H9 (cell line): ENCODE data around the gene RNF183. TPM values are rescaled to one million over a fixed set of nuclear protein-coding genes. Genes with fewer than 3 reads are reported as not detected.

ENCODE experiments used
- DNase-seq: peaks from one replicate; pipeline ENCODE4 v3.0.0-alpha.2; 2017
- H2AFZ ChIP-seq: one replicate; pipeline ENCODE4 v1.6.1; 2013; ENCODE audit warnings: mild to moderate bottlenecking, low read length, control low read depth, moderate library complexity
- H2AK5ac ChIP-seq: 2 replicates; pipeline ENCODE4 v1.6.1; 2013; ENCODE audit warnings: low read length, control low read depth, mixed read lengths; ENCODE audit not compliant: insufficient read length
- H2BK120ac ChIP-seq: one replicate; pipeline ENCODE4 v1.6.1; 2013; ENCODE audit warnings: low read depth, mild to moderate bottlenecking, low read length, control low read depth, inconsistent platforms; ENCODE audit not compliant: poor library complexity, severe bottlenecking
- H2BK12ac ChIP-seq: 2 replicates; pipeline ENCODE4 v1.6.1; 2013; ENCODE audit warnings: low read length, control low read depth, mixed read lengths, low read depth; ENCODE audit not compliant: insufficient read length
- H2BK15ac ChIP-seq: 2 replicates; pipeline ENCODE4 v1.6.1; 2013; ENCODE audit warnings: low read depth, low read length, control low read depth
- H2BK20ac ChIP-seq: one replicate; pipeline ENCODE4 v1.6.1; 2013; ENCODE audit warnings: low read depth, mild to moderate bottlenecking, low read length, control low read depth, inconsistent platforms; ENCODE audit not compliant: poor library complexity, severe bottlenecking
- H2BK5ac ChIP-seq: 2 replicates; pipeline ENCODE4 v1.6.1; 2013; ENCODE audit warnings: low read length, control low read depth, mixed read lengths; ENCODE audit not compliant: insufficient read length
- H3K14ac ChIP-seq: 2 replicates; pipeline ENCODE4 v1.6.1; 2013; ENCODE audit warnings: low read length, control low read depth; ENCODE audit not compliant: insufficient read depth
- H3K18ac ChIP-seq: 2 replicates; pipeline ENCODE4 v1.6.1; 2013; ENCODE audit warnings: low read depth, mild to moderate bottlenecking, mixed read lengths, low read length, control low read depth; ENCODE audit not compliant: insufficient read length
- H3K23ac ChIP-seq: 2 replicates; pipeline ENCODE4 v1.6.1; 2013; ENCODE audit warnings: low read length, control low read depth, mixed read lengths, low read depth; ENCODE audit not compliant: insufficient read length
- H3K23me2 ChIP-seq: 2 replicates; pipeline ENCODE4 v1.6.1; 2013; ENCODE audit warnings: low read depth, mild to moderate bottlenecking, mixed read lengths, low read length, control low read depth; ENCODE audit not compliant: insufficient read length, poor library complexity, severe bottlenecking
- H3K27ac ChIP-seq: 2 replicates; pipeline ENCODE4 v1.5.1; 2013; ENCODE audit warnings: low read length, control low read depth, mixed read lengths, low read depth; ENCODE audit not compliant: insufficient read length
- H3K27me3 ChIP-seq: 2 replicates; pipeline ENCODE4 v1.6.1; 2013; ENCODE audit warnings: low read length, control low read depth, inconsistent platforms; ENCODE audit not compliant: insufficient read depth
- H3K4ac ChIP-seq: 2 replicates; pipeline ENCODE4 v1.6.1; 2013; ENCODE audit warnings: low read depth, mild to moderate bottlenecking, control low read depth, inconsistent platforms, low read length, moderate library complexity
- H3K4me1 ChIP-seq: 2 replicates; pipeline ENCODE4 v1.6.1; 2013; ENCODE audit warnings: low read length, control low read depth, inconsistent platforms; ENCODE audit not compliant: insufficient read depth
- H3K4me2 ChIP-seq: 2 replicates; pipeline ENCODE4 v1.6.1; 2013; ENCODE audit warnings: low read length, control low read depth, mixed read lengths; ENCODE audit not compliant: insufficient read length, insufficient read depth
- H3K56ac ChIP-seq: 2 replicates; pipeline ENCODE4 v1.6.1; 2013; ENCODE audit warnings: low read depth, mild to moderate bottlenecking, mixed read lengths, low read length, control low read depth; ENCODE audit not compliant: insufficient read length
- H3K79me1 ChIP-seq: 2 replicates; pipeline ENCODE4 v1.6.1; 2013; ENCODE audit warnings: low read depth, mild to moderate bottlenecking, moderate library complexity, low read length, control low read depth, inconsistent platforms; ENCODE audit not compliant: insufficient read depth, poor library complexity, severe bottlenecking
- H3K79me2 ChIP-seq: 2 replicates; pipeline ENCODE4 v1.6.1; 2013; ENCODE audit warnings: low read length, control low read depth, inconsistent platforms; ENCODE audit not compliant: insufficient read depth
- H3K9ac ChIP-seq: 2 replicates; pipeline ENCODE4 v1.6.1; 2013; ENCODE audit warnings: low read length, control low read depth, mixed read lengths; ENCODE audit not compliant: insufficient read length; ENCODE audit errors: extremely low read depth
- H3K9me3 ChIP-seq: one replicate; pipeline ENCODE4 v1.6.1; 2013; ENCODE audit warnings: low read depth, low read length, inconsistent platforms; ENCODE audit not compliant: control insufficient read depth
- H3T11ph ChIP-seq: one replicate; pipeline ENCODE4 v1.6.1; 2013; ENCODE audit warnings: mild to moderate bottlenecking, low read length, control low read depth, inconsistent platforms
- H4K20me1 ChIP-seq: one replicate; pipeline ENCODE4 v1.6.1; 2013; ENCODE audit not compliant: control insufficient read depth, insufficient read length, insufficient read depth
- H4K5ac ChIP-seq: 2 replicates; pipeline ENCODE4 v1.6.1; 2013; ENCODE audit warnings: low read depth, mild to moderate bottlenecking, mixed read lengths, low read length, control low read depth; ENCODE audit not compliant: insufficient read length
- H4K8ac ChIP-seq: replicated peaks from 2 replicates; pipeline ENCODE4 v1.6.1; 2013; ENCODE audit warnings: low read length, control low read depth, mixed read lengths, low read depth; ENCODE audit not compliant: insufficient read length
- H4K91ac ChIP-seq: 2 replicates; pipeline ENCODE4 v1.6.1; 2013; ENCODE audit warnings: low read depth, mild to moderate bottlenecking, moderate library complexity, mixed read lengths, low read length, control low read depth; ENCODE audit not compliant: insufficient read length
- H3K27ac Mint-ChIP-seq, 3 experiments: 2 replicates in 2 of 3; 3 replicates in 1 of 3; pipeline ENCODE4 v1.8.0; 2020 to 2021; ENCODE audit warnings: mixed read lengths in 3 of 3, mild to moderate bottlenecking in 1 of 3, moderate library complexity in 1 of 3
- H3K27me3 Mint-ChIP-seq: 2 replicates; pipeline ENCODE4 v1.8.0; 2021; ENCODE audit warnings: low read depth, mild to moderate bottlenecking, moderate library complexity, mixed read lengths
- H3K36me3 Mint-ChIP-seq, 3 experiments: 2 replicates in 2 of 3; 3 replicates in 1 of 3; pipeline ENCODE4 v1.8.0; 2020 to 2021; ENCODE audit warnings: low read depth in 3 of 3, mixed read lengths in 3 of 3; ENCODE audit not compliant: insufficient read depth in 1 of 3
- H3K4me1 Mint-ChIP-seq, 2 experiments: 2 replicates each; pipeline ENCODE4 v1.8.0; 2020; ENCODE audit warnings: mixed read lengths in 2 of 2
- H3K4me3 Mint-ChIP-seq, 2 experiments: 2 replicates in 1 of 2; 3 replicates in 1 of 2; pipeline ENCODE4 v1.8.0; 2020 to 2021; ENCODE audit warnings: mild to moderate bottlenecking in 2 of 2, mixed read lengths in 2 of 2, moderate library complexity in 1 of 2
- H3K9me3 Mint-ChIP-seq, 2 experiments: 2 replicates in 1 of 2; 3 replicates in 1 of 2; pipeline ENCODE4 v1.8.0; 2020; ENCODE audit warnings: mild to moderate bottlenecking in 2 of 2, mixed read lengths in 2 of 2, moderate library complexity in 1 of 2
- WGBS: extraction: QIAGEN DNeasy Blood & Tissue Kit; methylation state at CpG from one replicate; pipeline ENCODE4 v1.1.7; 2013; ENCODE audit warnings: missing lambda C conversion rate, low lambda C conversion rate, mixed read lengths; ENCODE audit not compliant: insufficient read length; ENCODE audit errors: extremely low coverage; 5-methylcytosine and 5-hydroxymethylcytosine counted together
- total RNA-seq: library from RNA; stranded (reverse); gene quantifications from 2 replicates; pipeline ENCODE4 v1.2.1, GENCODE V29; 2021
- TF ChIP-seq, protein P1 (sequence below): fragments of 200-600 bp; sonication (generic); conservative IDR thresholded peaks from 3 replicates; pipeline ENCODE4 v1.8.0; 2021; ENCODE audit warnings: antibody characterized with exemption, mild to moderate bottlenecking

RNF183 gene
- total RNA-seq, 1 experiment from 2014 or later: 0.33 TPM

DNA sequence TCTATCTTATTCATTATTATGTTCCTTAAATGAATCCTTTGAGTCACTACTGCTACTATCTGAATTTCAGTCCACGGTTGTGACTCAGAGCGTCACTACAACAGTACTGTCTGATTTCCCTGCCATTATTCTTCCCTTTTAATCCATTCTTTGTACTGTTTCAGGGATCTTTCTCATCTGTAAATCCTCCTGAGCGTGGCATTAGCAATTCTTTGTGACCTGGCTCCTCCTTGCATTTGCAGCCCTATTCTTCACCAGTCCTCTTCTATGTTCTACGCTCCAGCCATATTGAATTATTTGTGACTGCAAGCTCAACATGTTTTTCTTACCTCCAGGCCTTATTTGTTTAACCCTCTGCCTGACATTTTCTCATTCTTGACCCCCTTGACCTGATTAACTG is 21.8 kb downstream of the RNF183 start:
- no peak overlapping the region for H3K56ac ChIP-seq
- H3K27ac Mint-ChIP-seq: no peak overlapping the region

More for the DNA sequence above, 21.8 kb downstream of the RNF183 start:
- Histone ChIP-seq H4K20me1 (no peaks in the 10 kb centered on the region), H4K91ac (no peak overlapping the region), H3K79me1 (no peaks in the 10 kb centered on the region), H2BK15ac (no peak overlapping the region), H2BK20ac (no peak overlapping the region), H3T11ph (no peak overlapping the region), H3K27ac (no peak overlapping the region), H4K5ac (no peak overlapping the region), H3K9me3 (no peaks in the 10 kb centered on the region), H2BK12ac (no peak overlapping the region), H2BK120ac (no peak overlapping the region), H4K8ac (no peak overlapping the region), H2BK5ac (no peak overlapping the region), H3K14ac (no peak overlapping the region), H3K4me2 (no peak overlapping the region), H3K27me3 (no peaks in the 10 kb centered on the region), H2AK5ac (no peak overlapping the region), H3K23me2 (peaks cover 1% of the 10 kb centered on the region), H3K4me1 (no peaks in the 10 kb centered on the region; the same call in 1 of the 2 replicates), H3K4ac (no peak overlapping the region), H2AFZ (no peak overlapping the region), H3K18ac (no peak overlapping the region), H3K9ac (no peak overlapping the region), H3K23ac (no peak overlapping the region), H3K79me2 (peaks cover under 1% of the 10 kb centered on the region)
- TF ChIP-seq, protein P1, sequence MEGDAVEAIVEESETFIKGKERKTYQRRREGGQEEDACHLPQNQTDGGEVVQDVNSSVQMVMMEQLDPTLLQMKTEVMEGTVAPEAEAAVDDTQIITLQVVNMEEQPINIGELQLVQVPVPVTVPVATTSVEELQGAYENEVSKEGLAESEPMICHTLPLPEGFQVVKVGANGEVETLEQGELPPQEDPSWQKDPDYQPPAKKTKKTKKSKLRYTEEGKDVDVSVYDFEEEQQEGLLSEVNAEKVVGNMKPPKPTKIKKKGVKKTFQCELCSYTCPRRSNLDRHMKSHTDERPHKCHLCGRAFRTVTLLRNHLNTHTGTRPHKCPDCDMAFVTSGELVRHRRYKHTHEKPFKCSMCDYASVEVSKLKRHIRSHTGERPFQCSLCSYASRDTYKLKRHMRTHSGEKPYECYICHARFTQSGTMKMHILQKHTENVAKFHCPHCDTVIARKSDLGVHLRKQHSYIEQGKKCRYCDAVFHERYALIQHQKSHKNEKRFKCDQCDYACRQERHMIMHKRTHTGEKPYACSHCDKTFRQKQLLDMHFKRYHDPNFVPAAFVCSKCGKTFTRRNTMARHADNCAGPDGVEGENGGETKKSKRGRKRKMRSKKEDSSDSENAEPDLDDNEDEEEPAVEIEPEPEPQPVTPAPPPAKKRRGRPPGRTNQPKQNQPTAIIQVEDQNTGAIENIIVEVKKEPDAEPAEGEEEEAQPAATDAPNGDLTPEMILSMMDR: no peak
- peaks cover 49 to 80% (median 78%) of the 10 kb centered on the region in 3 experiments; a peak in 6 of 7 replicates for H3K36me3 Mint-ChIP-seq
- no peaks in the 10 kb centered on the region for H3K9me3 Mint-ChIP-seq
- no peaks in the 10 kb centered on the region for H3K27me3 Mint-ChIP-seq
- no peak overlapping the region; a peak in 1 of 5 replicates for H3K4me3 Mint-ChIP-seq
- no peak for DNase-seq
- peaks cover 3 to 4% of the 10 kb centered on the region in 2 experiments; a peak in 2 of 4 replicates for H3K4me1 Mint-ChIP-seq
- no CpG with 5 or more reads among the region's 4 CpGs for WGBS
